Measurements from ENCODE around the gene WDFY2. TPM values are rescaled to one million over a fixed set of nuclear protein-coding genes. Genes with fewer than 3 reads are reported as not detected.

Gene WDFY2
- polyA plus RNA-seq, 3 donors, result 6.5 to 40.1 (median 9.1) TPM

DNA sequence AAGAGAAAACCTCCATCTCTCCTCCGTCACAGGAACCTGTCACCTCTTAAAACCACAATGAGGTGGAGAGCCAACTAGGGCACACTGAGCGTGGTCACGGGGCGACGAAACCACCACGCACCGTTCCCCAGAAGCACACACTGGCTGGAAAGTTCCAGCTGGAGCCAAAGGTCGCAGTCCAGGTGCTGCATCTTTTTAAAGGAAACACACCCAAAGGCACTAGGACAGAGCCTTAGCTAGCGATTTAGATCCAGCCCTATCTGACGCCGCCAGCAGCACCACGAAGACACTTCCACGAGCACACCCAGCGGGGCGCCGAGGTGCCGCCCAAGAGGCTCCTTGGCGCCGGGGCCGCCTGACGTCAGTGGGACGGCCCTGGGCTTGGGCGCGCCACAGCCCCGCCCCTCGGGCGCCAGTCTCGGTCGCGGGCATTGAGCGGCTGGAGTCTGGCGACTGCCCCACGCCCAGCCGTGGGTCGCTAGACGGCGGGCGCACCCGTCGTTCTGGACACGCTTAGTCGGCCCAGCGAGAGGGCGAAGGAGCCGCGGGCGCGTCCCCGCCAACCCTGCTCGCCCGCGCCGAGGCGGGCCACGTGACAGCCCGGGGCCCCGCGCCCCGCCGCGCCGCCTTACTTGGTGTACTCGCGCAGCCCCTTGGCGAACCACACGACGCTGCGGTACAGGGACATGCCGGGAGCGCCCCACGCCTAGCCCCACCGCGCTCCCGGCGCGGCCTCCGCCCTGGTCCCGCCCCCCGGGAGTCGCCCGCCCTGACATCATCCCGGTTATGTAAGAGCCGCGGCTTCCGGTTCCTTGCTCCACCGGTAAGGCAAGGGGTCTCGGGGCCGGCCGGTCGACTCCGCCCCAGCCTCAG, 219.4 kb downstream of the WDFY2 start, which contains the start of gene DHRS12:
Gene DHRS12, minus strand, starts transcription at position 742 of the 873 bp plus-strand sequence. CDS start 4,504 bp downstream, outside the sequence.
- Histone ChIP-seq H3K27me3 (ENCODE audit: control insufficient read depth in 2 of 2, insufficient read depth in 2 of 2, low read length in 2 of 2) (no peaks in the 10 kb centered on the region), H3K27ac (ENCODE audit: low read depth in 1 of 2, low read length in 2 of 2) (peak within 1 kb of the TSS; percentile 81 to 95), H4K20me1 (ENCODE audit: insufficient read depth, low read length) (no peaks in the 10 kb centered on the region), H3K79me2 (ENCODE audit: insufficient read depth, low read length) (no peaks in the 10 kb centered on the region), H2AFZ (ENCODE audit: insufficient read depth, low read depth, low read length, poor library complexity, severe bottlenecking) (peak within 1 kb of the TSS; percentile 70), H3K4me2 (replicated peaks; ENCODE audit: extremely low read depth, low read length, poor library complexity, severe bottlenecking) (peak within 1 kb of the TSS; percentile 77), H3K9me3 (replicated peaks in 1 of 2; ENCODE audit: control insufficient read depth in 1 of 2, insufficient read depth in 1 of 2, low read length in 2 of 2) (no peaks in the 10 kb centered on the region), H3K4me3 (replicated peaks in 1 of 3; ENCODE audit: low read depth in 2 of 3, low read length in 3 of 3) (peak within 1 kb of the TSS; percentile 73 to 81 (median 79)), H3K9ac (ENCODE audit: insufficient read depth, low read length, poor library complexity, severe bottlenecking) (peak within 1 kb of the TSS; percentile 97), H3K36me3 (replicated peaks in 1 of 2; ENCODE audit: control insufficient read depth in 1 of 2, insufficient read depth in 2 of 2, low read length in 2 of 2) (no peaks in the 10 kb centered on the region), H3K4me1 (ENCODE audit: control insufficient read depth in 1 of 2, insufficient read depth in 2 of 2, low read length in 2 of 2) (peaks cover 32 to 38% of the 10 kb centered on the region in 2 donors)
- TF ChIP-seq, protein P1, sequence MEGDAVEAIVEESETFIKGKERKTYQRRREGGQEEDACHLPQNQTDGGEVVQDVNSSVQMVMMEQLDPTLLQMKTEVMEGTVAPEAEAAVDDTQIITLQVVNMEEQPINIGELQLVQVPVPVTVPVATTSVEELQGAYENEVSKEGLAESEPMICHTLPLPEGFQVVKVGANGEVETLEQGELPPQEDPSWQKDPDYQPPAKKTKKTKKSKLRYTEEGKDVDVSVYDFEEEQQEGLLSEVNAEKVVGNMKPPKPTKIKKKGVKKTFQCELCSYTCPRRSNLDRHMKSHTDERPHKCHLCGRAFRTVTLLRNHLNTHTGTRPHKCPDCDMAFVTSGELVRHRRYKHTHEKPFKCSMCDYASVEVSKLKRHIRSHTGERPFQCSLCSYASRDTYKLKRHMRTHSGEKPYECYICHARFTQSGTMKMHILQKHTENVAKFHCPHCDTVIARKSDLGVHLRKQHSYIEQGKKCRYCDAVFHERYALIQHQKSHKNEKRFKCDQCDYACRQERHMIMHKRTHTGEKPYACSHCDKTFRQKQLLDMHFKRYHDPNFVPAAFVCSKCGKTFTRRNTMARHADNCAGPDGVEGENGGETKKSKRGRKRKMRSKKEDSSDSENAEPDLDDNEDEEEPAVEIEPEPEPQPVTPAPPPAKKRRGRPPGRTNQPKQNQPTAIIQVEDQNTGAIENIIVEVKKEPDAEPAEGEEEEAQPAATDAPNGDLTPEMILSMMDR (IDR thresholded peaks at IDR 0.05), result no peak
- Mint-ChIP-seq H3K4me1 (peaks cover 46% of the 10 kb centered on the region), H3K27me3 (ENCODE audit: low read depth in 3 of 3) (peaks cover 2 to 28% (median 10%) of the 10 kb centered on the region in 3 donors), H3K4me3 (peak within 1 kb of the TSS; percentile 84 to 88), H3K9me3 (peaks cover 0 to 2% (median 0%) of the 10 kb centered on the region in 7 donors), H3K27ac (peak within 1 kb of the TSS; percentile 96 to 98 (median 97)), H3K36me3 (peaks cover 5 to 7% of the 10 kb centered on the region in 2 donors)
- WGBS (ENCODE audit: insufficient coverage), result under 1% methylated on average over 91 of the region's 91 CpGs
- DNase-seq, result peak; percentile 87 to 91 (median 88)
- intact Hi-C loops (cut with micrococcal nuclease), result loop anchor here (5.0 to 10.0 kb wide), 4 partner anchors 169 to 1869 kb away; partner anchors contain the start of genes INTS6 (in 2 of the 2) and SPRYD7 (in 1 of the 2)
